GM10847 (cell line): ENCODE measurements around the gene CDK5.
A peak's percentile ranks its signal among the peaks of the same experiment; 100 is the strongest.

Experiments used
- POLR2A ChIP-seq: IDR thresholded peaks from 2 replicates; pipeline ENCODE4 v1.6.1; 2011; ENCODE audit not compliant: insufficient read length; ENCODE audit errors: extremely low read depth

The CDK5 gene

DNA sequence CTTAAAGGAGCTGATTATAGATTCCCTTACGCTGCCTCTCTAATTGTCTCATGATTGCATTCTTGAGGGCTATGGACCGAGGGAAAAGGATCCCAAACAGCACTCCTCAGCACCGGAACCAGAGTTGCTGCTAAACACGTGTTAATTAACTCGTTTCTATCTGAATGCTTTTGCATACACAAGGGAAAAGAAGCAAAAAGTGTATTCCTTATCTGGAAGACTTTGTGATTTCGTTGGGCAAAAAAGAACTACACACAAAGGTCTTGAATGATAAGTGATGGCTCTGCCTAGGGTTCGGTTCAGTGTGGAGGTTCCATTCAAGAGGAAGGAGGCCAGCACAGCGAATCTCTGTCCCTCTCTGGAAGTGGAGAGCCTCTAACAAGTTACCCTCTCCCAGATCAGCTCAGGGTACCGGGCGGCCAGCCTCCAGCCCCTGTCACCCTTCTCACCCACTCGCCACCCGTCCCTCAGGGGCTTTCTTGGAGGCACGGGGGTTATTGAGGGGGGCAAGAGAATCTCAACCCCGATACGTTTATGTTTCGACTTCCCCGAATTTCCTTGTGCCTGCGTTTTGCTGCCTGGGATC is 1.2 kb upstream of the CDK5 start:
- TF ChIP-seq POLR2A = no peak

DNA sequence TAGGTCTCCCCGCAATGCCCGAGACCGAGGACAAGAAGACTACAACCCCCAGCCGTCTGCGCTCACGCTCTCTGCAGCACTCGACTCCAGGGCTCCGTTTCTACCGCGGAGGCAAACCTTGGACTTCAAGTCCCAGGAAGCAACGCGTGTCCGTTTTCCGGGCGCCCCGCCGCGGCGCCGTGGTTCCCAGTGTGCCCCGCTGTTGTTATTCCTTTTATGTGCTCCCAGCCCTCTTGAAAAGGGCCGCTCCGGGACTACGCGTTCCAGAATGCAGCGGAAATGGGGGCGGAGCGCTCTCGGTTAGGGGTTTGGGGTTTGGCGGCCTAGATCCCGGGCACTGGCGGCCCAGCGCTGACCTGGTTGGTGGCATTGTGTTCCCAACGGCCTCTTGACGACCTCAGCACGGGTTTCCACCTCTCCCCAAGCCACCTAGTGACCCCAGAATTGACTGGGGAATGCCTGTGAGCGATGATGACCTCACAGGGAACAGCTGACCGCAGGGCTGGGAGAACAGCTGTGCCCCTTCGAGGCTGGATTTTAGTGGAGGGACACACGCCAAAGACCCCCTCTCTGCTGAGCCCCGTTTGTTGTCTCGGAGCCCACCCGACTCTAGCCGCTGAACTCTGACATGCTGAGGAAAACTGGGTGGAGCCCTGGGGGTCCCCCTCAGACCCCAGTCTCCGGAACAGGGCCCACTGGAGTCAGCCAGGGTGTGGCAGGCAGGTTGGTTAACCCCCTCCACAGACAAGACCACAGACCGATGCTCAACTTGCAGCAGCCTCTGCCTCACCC is 488 bp upstream of the CDK5 start:
- TF ChIP-seq POLR2A = peak; percentile 34

DNA sequence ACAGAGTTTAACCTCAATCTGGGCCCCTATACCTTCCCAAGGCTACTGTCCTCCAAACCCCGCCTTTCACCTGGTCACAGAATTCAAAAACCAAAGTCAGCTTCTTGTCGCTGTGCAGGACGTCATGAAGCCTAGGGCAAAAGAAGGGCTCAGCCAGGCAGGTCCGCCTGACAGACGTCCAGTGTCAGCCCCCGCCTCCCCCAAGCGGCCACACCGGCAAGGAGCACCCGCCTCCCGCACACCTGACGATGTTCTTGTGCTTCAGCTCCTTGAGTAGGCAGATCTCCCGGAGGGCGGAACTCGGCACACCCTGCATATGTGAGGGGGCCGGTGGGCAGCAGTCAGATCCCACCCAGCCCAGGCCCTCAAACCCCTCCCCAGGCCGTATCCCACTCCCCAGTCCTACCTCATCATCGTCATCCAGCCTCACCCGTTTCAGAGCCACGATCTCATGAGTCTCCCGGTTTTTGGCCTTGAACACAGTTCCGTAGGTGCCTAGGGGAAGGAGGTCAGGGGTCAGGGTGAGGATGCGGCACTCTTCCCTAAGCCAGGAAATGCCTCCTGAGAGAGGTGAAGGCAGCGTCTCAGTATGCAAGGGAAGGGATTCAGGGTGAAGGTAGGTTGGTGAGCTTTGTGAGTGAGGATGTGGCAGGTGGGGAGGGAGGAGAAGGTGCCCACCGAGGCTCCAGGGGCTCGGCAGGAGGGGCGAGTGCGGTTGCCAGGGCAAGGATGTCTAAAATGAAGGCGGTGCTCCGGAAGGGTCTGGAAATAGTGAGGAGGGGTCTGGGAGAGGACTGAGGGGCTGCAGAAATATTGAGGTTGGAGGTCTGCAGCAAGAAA is 811 bp downstream of the CDK5 start:
- no peak for TF ChIP-seq POLR2A

DNA sequence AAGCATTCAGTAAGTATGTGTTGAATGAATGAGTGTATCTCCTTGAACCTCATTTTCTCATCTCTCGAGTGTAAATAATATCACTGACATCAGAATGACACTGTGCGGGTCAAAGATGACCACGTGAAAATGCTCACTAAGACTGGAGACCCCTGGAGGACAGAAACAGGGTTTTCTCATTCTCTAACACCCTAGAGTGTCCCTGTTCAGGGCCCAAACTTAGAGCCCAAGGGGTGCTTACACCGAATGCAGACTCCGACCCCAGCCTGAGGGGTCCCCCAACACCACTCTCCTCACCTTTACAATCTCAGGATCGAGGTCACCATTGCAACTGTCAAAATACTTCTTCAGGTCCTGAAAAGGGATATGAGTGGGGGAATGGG is 1.4 kb downstream of the CDK5 start:
- TF ChIP-seq POLR2A = no peak

DNA sequence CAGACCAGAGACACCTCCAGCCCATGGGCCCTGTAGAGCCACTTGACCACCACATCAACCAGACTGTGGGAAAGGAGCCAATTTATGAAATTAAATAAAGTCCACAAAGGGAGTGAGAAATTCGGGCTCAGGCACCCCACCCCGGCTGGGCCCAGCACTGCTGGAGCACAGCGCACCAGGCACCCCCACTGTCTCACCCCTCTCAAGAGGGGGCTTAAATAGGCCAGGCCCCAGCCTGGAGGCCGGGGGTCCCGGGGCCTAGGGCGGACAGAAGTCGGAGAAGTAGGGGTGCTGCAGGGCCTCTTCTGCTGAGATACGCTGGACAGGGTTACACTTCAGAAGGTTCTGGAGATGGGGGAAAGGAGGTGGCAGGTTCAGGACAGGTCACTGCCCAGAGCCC is 3.9 kb downstream of the CDK5 start:
- no peak for TF ChIP-seq POLR2A

DNA sequence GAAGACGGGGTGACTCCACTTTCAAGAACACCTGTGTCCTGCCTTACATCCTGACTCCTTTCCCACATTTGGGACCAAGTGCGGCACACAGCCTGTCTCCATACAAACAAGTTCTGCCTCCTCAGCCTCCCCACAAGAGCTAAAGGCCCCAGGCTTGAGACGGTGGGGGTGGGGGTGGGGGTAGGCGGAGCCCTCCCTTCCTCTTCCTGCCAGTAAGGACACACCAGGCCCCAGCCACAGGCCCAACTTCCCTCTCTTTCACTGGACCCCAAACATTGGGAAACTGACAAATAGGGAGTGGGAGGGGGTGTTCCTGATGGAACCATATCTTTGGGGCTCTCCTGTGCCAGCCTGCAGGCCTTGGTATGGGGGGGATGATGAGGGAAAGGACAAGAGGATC is 4.6 kb downstream of the CDK5 start:
- TF ChIP-seq POLR2A = no peak

DNA sequence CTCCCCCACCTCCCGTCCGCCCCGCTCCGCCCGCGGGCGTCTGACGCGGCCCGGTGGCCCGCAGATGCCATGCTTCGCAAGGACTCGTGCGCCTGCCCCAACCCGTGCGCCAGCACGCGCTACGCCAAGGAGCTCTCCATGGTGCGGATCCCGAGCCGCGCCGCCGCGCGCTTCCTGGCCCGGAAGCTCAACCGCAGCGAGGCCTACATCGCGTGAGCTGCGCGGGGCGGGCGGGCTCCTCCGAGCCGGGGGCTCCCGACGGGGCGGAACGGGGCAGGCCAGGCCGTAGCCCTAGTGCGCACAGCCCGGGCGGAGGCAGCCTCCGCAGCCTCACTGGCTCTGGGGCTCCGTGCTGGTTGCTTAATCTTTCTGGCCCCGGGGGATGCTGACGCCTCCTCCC is 6.6 kb downstream of the CDK5 start:
- TF ChIP-seq POLR2A = no peak

DNA sequence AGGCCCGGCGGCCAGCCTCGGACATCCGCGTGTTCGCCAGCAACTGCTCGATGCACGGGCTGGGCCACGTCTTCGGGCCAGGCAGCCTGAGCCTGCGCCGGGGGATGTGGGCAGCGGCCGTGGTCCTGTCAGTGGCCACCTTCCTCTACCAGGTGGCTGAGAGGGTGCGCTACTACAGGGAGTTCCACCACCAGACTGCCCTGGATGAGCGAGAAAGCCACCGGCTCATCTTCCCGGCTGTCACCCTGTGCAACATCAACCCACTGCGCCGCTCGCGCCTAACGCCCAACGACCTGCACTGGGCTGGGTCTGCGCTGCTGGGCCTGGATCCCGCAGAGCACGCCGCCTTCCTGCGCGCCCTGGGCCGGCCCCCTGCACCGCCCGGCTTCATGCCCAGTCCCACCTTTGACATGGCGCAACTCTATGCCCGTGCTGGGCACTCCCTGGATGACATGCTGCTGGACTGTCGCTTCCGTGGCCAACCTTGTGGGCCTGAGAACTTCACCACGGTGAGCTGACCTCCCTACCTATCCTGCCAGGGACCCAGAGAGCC is 8.7 kb downstream of the CDK5 start:
- no peak for TF ChIP-seq POLR2A

DNA sequence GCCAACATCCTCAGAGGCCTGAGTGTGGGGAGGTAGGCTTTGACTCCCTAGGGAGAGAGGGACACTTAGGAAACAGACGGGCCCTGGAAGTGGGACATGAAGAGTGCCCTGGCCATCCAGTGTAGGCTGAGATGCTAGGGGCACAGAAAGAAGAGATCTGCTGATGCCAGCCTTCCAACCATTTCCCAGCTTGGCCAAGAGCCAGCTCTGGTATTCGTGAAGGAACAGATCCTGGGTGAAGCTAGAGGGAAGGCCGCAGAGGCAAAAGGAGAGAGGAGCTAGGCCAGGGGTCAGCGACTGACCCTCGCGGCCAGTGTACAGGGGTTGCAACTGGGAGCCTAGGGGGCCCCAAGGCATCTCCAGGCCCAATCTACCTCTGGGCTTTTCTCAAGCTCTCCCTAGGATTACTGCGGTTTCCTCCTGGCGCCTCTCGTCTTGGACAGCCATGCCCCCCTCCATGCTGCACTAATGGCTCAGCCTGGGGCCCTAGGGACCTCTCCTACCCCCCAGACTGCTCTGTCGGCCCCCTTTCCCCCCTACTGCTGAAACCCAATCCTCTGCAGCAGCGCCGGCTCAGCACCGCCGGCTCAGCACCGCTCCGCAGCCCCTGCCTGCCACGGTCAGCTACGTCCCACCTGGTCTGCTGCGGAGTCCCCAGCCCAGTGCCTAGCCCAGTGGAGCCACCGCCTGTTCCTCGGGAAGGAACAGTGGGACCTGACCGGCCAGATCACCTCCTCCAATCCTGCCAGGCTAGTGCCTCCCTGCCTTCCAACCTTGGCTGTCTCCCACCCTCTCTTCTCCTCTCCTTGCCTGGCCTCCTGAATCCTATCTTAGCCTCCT is 9.5 kb downstream of the CDK5 start, which contains the start of gene ASIC3:
Gene ASIC3, plus strand, starts transcription at position 556 of the 840 bp plus-strand sequence. CDS start 355 bp downstream, outside the sequence.
- no peak for TF ChIP-seq POLR2A

DNA sequence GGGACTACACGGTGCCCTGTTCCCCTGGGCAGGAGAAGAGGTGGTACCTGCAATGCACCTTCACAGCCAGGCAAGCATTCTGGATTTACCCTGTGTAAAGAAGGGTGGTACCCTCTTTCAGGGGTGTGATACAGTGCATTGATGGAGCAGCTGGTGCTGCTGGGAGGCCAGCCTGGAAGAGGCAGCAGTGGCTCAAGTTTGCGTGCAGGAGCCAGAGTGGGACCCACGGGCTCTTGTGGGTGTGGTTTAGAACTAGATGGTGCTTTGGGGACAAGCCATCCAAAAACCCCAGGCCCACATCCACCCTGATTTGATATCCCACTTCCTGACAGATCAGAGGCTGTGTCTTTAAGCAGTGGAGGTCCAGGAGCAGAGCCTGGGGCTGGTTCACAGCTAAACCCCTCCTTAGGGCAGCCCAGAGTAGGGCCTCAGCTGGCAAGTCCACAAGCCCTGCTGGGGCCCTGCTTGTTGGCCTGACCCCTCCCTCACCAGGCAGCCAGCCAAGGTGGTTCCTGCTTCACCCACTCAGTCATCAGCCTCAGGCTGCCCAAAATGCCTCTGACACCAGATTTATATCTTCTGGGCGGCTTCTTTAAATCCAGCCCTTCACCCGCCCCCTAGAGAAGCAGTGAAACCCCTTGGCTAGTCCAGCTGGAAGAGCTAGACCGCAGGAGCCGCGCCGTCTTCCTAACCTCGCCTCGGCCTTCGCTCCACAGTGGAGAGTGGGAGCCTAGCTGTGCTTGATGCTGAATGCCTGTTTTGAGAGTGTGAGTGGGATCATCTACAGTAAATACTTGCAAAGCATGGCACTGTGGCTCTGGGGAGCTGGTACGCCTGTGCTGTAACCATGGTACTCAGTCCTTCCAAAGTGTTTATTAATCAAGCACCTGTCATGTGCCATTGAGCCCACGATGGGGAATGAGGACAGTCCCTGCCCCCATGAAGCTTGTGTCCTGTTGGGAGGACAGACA is 10.8 kb downstream of the CDK5 start:
- TF ChIP-seq POLR2A = no peak

DNA sequence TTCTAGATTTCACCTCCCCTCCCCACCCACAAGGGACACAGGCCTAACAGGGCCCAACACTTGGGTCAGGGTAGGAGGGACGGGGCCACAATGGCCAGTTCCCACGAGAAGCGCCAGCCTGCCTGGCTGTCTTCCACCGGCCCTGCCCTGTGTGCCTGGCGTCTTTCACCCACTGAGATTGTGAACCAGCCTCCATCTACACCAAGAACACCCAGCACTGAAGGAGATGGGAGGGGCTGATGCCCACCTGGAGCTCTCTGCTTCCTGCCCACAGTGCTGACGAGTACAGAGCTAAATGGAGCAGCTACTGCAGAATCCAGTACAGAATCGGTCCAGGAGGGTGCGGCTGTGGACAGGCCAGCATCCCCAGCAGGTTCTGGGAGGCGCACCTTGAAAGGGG is 11.7 kb downstream of the CDK5 start:
- no peak for TF ChIP-seq POLR2A

DNA sequence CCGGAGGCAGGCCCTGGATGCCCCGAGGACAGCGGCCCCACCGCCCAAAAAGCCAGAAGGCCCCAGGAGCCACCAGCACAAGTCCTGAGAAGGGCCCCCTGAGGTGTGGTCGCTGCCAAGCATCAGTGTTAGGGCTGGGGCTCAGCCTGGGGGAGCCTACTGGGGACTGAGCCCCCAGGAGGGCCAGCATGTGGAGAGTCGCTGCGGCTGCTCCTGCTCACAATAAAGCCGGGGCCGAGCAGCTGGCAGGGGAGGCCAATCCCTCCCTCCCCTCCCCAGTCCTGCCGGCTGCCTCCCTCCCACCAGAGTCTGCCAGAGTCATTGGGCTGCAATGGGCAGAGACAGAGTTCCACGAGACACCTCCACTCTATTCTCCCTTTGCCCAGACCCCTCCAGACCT is 12.4 kb downstream of the CDK5 start:
- no peak for TF ChIP-seq POLR2A

DNA sequence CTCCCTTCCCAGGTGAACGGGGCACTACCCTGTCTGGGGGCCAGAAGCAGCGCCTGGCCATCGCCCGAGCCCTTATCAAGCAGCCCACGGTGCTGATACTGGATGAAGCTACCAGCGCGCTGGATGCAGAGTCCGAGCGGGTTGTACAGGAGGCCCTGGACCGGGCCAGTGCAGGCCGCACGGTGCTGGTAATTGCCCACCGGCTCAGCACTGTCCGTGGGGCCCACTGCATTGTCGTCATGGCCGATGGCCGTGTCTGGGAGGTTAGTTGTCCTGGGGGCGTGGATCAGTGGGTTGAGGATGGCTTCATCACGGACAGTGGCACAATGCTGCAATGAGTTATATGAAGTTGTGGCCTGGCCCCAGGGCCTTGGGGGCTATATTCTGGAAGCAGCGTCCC is 13.7 kb downstream of the CDK5 start:
- TF ChIP-seq POLR2A = no peak
